H1 (cell line): ENCODE data around the gene ATE1. TPM values are rescaled to one million over a fixed set of nuclear protein-coding genes. Genes with fewer than 3 reads are reported as not detected.

Experiments used
- CTCF ChIA-PET: fragments of 300-600 bp; sonication (Branson Sonifier 250); formaldehyde crosslinking; loops from one replicate; lab custom pipeline; 2021; ENCODE audit not compliant: partially characterized antibody; lab: Charles Lee
- POLR2A ChIA-PET: fragments of 300-600 bp; sonication (Branson Sonifier 250); formaldehyde crosslinking; loops from one replicate; lab custom pipeline; 2021; ENCODE audit warnings: inconsistent platforms; ENCODE audit not compliant: partially characterized antibody; lab: Charles Lee
- DNase-seq, 2 experiments: peaks; one replicate each; pipeline versions ENCODE4 v3.0.0 to v3.0.0-alpha.2; 2010 to 2022; ENCODE audit warnings: low spot score in 2 of 2, low read depth in 1 of 2, mixed read lengths in 1 of 2
- FAIRE-seq: peaks from 2 replicates; lab custom pipeline; 2011; peaks lifted over from hg19 to GRCh38; lab: Jason Lieb, UNC
- H2AFZ ChIP-seq: 2 replicates; pipeline ENCODE4 v1.8.1; 2012; ENCODE audit warnings: low read length, inconsistent platforms
- H2AK5ac ChIP-seq: 2 replicates; pipeline ENCODE4 v1.6.1; 2013; ENCODE audit warnings: low read depth, low read length
- H2BK120ac ChIP-seq: replicated peaks from 2 replicates; pipeline ENCODE3; 2013; ENCODE audit warnings: low read depth, low read length, inconsistent platforms
- H2BK12ac ChIP-seq: 2 replicates; pipeline ENCODE4 v1.6.1; 2013; ENCODE audit warnings: low read depth, low read length
- H2BK15ac ChIP-seq: 2 replicates; pipeline ENCODE4 v1.6.1; 2013; ENCODE audit warnings: low read length
- H2BK20ac ChIP-seq: 2 replicates; pipeline ENCODE4 v1.6.1; 2013; ENCODE audit warnings: low read length
- H2BK5ac ChIP-seq: 2 replicates; pipeline ENCODE4 v1.6.1; 2013; ENCODE audit warnings: low read depth, low read length
- H3K14ac ChIP-seq: 2 replicates; pipeline ENCODE4 v1.6.1; 2013; ENCODE audit warnings: inconsistent platforms; ENCODE audit not compliant: insufficient read length
- H3K18ac ChIP-seq: 2 replicates; pipeline ENCODE4 v1.6.1; 2013; ENCODE audit warnings: low read length; ENCODE audit errors: extremely low read depth
- H3K23ac ChIP-seq: 2 replicates; pipeline ENCODE4 v1.6.1; 2013; ENCODE audit warnings: inconsistent platforms; ENCODE audit not compliant: insufficient read length
- H3K23me2 ChIP-seq: 2 replicates; pipeline ENCODE4 v1.6.1; 2013; ENCODE audit warnings: low read depth, low read length
- H3K27ac ChIP-seq: 2 replicates; pipeline ENCODE4 v1.6.1; 2011; ENCODE audit warnings: low read depth, low read length, inconsistent platforms
- H3K27me3 ChIP-seq, 4 experiments: replicated peaks in 1 of 4; 1 replicate in 1 of 4; 2 replicates in 3 of 4; pipeline versions ENCODE4 v1.6.1 to v1.8.1; 2011 to 2013; ENCODE audit warnings: low read length in 3 of 4, mild to moderate bottlenecking in 3 of 4, inconsistent platforms in 2 of 4, mixed read lengths in 2 of 4, moderate library complexity in 1 of 4; ENCODE audit not compliant: control insufficient read depth in 3 of 4, insufficient read depth in 3 of 4; ENCODE audit errors: extremely low read depth in 1 of 4
- H3K36me3 ChIP-seq, 4 experiments: 2 replicates each; pipeline versions ENCODE4 v1.6.1 to v1.8.1; 2011 to 2013; ENCODE audit warnings: mild to moderate bottlenecking in 4 of 4, low read length in 3 of 4, moderate library complexity in 2 of 4, control low read depth in 1 of 4, inconsistent platforms in 1 of 4; ENCODE audit not compliant: insufficient read depth in 4 of 4, control insufficient read depth in 2 of 4
- H3K4ac ChIP-seq: replicated peaks from 2 replicates; pipeline ENCODE3; 2013; ENCODE audit warnings: low read length, low read depth, mixed read lengths, inconsistent platforms; ENCODE audit not compliant: insufficient read length
- H3K4me1 ChIP-seq, 4 experiments: replicated peaks in 1 of 4; 1 replicate in 1 of 4; 2 replicates in 3 of 4; pipeline versions ENCODE4 v1.6.1 to v1.8.1; 2011 to 2013; ENCODE audit warnings: low read length in 3 of 4, inconsistent platforms in 2 of 4, mixed read lengths in 1 of 4; ENCODE audit not compliant: insufficient read depth in 4 of 4, control insufficient read depth in 3 of 4
- H3K4me2 ChIP-seq, 2 experiments: 2 replicates each; pipeline versions ENCODE4 v1.6.1 to v1.8.1; 2011 to 2013; ENCODE audit warnings: low read depth in 2 of 2, low read length in 2 of 2, control low read depth in 1 of 2, inconsistent platforms in 1 of 2, mild to moderate bottlenecking in 1 of 2; ENCODE audit not compliant: insufficient read depth in 1 of 2
- H3K4me3 ChIP-seq, 4 experiments: fragments of 200-600, 300-600 bp in 1 of 4; sonication (generic), shearing (Covaris generic), sonication (Bioruptor Twin) in 1 of 4; 2 replicates each; pipeline versions ENCODE4 v1.5.1 to v1.8.1; 2011 to 2016; ENCODE audit warnings: low read length in 4 of 4, low read depth in 3 of 4, control low read depth in 2 of 4, inconsistent platforms in 2 of 4, mild to moderate bottlenecking in 2 of 4, mixed read lengths in 1 of 4, moderate library complexity in 1 of 4; ENCODE audit not compliant: insufficient read depth in 2 of 4; ENCODE audit errors: extremely low read depth in 1 of 4
- H3K56ac ChIP-seq: replicated peaks from 2 replicates; pipeline ENCODE3; 2013; ENCODE audit warnings: low read depth, mild to moderate bottlenecking, mixed read lengths, low read length, inconsistent platforms; ENCODE audit not compliant: insufficient read length
- H3K79me1 ChIP-seq: 2 replicates; pipeline ENCODE4 v1.6.1; 2013; ENCODE audit warnings: low read depth, low read length, control low read depth
- H3K79me2 ChIP-seq, 2 experiments: 2 replicates each; pipeline versions ENCODE4 v1.6.1 to v1.8.1; 2012 to 2013; ENCODE audit warnings: low read length in 2 of 2, mild to moderate bottlenecking in 2 of 2, inconsistent platforms in 1 of 2; ENCODE audit not compliant: insufficient read depth in 2 of 2, control insufficient read depth in 1 of 2
- H3K9ac ChIP-seq, 4 experiments: replicated peaks in 1 of 4; 1 replicate in 1 of 4; 2 replicates in 3 of 4; pipeline versions ENCODE4 v1.6.1 to v1.8.1; 2011 to 2013; ENCODE audit warnings: low read depth in 3 of 4, low read length in 3 of 4, control low read depth in 2 of 4, mild to moderate bottlenecking in 2 of 4, moderate library complexity in 2 of 4, inconsistent platforms in 1 of 4; ENCODE audit errors: extremely low read depth in 1 of 4
- H3K9me3 ChIP-seq, 2 experiments: 2 replicates each; pipeline versions ENCODE4 v1.6.1 to v1.8.1; 2012 to 2013; ENCODE audit warnings: mild to moderate bottlenecking in 2 of 2, moderate library complexity in 2 of 2, control low read depth in 1 of 2, inconsistent platforms in 1 of 2, low read depth in 1 of 2, low read length in 1 of 2, mixed read lengths in 1 of 2; ENCODE audit not compliant: insufficient read depth in 2 of 2
- H4K20me1 ChIP-seq, 2 experiments: replicated peaks in 1 of 2; 2 replicates each; pipeline versions ENCODE3 to v1.8.1; 2011 to 2013; ENCODE audit warnings: inconsistent platforms in 2 of 2, low read length in 2 of 2, mild to moderate bottlenecking in 1 of 2; ENCODE audit not compliant: insufficient read depth in 2 of 2, control insufficient read depth in 1 of 2
- H4K5ac ChIP-seq: 2 replicates; pipeline ENCODE4 v1.6.1; 2013; ENCODE audit warnings: low read length, low read depth, mixed read lengths, inconsistent platforms; ENCODE audit not compliant: insufficient read length
- H4K8ac ChIP-seq: 2 replicates; pipeline ENCODE4 v1.8.0; 2013; ENCODE audit warnings: mild to moderate bottlenecking, moderate library complexity, low read length, inconsistent platforms; ENCODE audit not compliant: insufficient read depth; ENCODE audit errors: extremely low read depth
- H4K91ac ChIP-seq: replicated peaks from 2 replicates; pipeline ENCODE3; 2013; ENCODE audit warnings: low read length, mixed read lengths, inconsistent platforms; ENCODE audit not compliant: insufficient read length
- ASH2L ChIP-seq: fragments of 200-600, 300-600 bp; sonication (generic); IDR thresholded peaks from one replicate; pipeline ENCODE4 v1.7.1; 2017; ENCODE audit warnings: low read length
- MAFK ChIP-seq: IDR thresholded peaks from 2 replicates; pipeline ENCODE4 v1.6.1; 2012; ENCODE audit warnings: low read depth, mild to moderate bottlenecking, improper control_type of control experiment, low read length
- TCF12 ChIP-seq: IDR thresholded peaks from 2 replicates; pipeline ENCODE4 v1.6.1; 2011; ENCODE audit warnings: low read depth, mild to moderate bottlenecking, low read length
- WGBS, 2 experiments: shearing (Covaris generic) in 1 of 2; methylation state at CpG; one replicate each; pipeline versions ENCODE4 v1.1.6 to v1.1.7; 2013 to 2015; ENCODE audit warnings: low lambda C conversion rate in 2 of 2, mixed read lengths in 2 of 2, inconsistent platforms in 1 of 2, low coverage in 1 of 2, missing lambda C conversion rate in 1 of 2; ENCODE audit not compliant: insufficient replicate concordance in 2 of 2, insufficient coverage in 1 of 2, insufficient read length in 1 of 2; ENCODE audit errors: extremely low coverage in 1 of 2, missing lambda C conversion rate in 1 of 2; 5-methylcytosine and 5-hydroxymethylcytosine counted together
- polyA plus RNA-seq, 7 experiments: library from polyadenylated mRNA; depleted of rRNA in 3 of 7; stranded (reverse) in 5 of 7; unstranded in 2 of 7; fragments of >200 nt in 5 of 7; fragments of 200-250 nt in 2 of 7; gene quantifications; 1 replicate in 5 of 7; 2 replicates in 1 of 7; 4 replicates in 1 of 7; pipeline versions ENCODE4 v1.2.1 to v1.2.3, GENCODE V29; 2011 to 2013; ENCODE audit warnings: missing spikeins in 2 of 7, mixed read lengths in 2 of 7
- total RNA-seq: library from RNA; stranded (reverse); fragmentation: NEBNext Ultra II Directional; extraction: Animal tissue kit (Norgen Biotek cat#: 25700); gene quantifications from 2 replicates; pipeline ENCODE4 v1.2.1, GENCODE V29; 2021

Gene ATE1
- total and polyA plus RNA-seq, 2 of the 8 experiments (the other 6 are each of a cell fraction or from before 2014, with no cell fraction given), result 8.8 to 26.9 TPM

- Histone ChIP-seq H3K18ac (no peak overlapping the region; the same call in 1 of the 2 replicates), H2BK120ac (peak overlapping the region; percentile 88), H2BK5ac (no peak overlapping the region), H3K14ac (no peak overlapping the region), H3K79me2 (no peaks in the 10 kb centered on the region), H3K4me1 (peaks cover 9 to 18% (median 18%) of the 10 kb centered on the region in 4 experiments; a peak in 5 of 7 replicates), H3K4me2 (peak overlapping the region; percentile 24 to 46; a peak in 3 of 4 replicates), H3K23ac (no peak overlapping the region), H4K20me1 (no peaks in the 10 kb centered on the region), H4K5ac (no peak overlapping the region), H3K4me3 (peak overlapping the region in 1 of 4 experiments; percentile 5; a peak in 2 of 8 replicates), H4K91ac (peak overlapping the region; percentile 51), H3K9me3 (peaks cover 0 to under 1% of the 10 kb centered on the region in 2 experiments; a peak in 1 of 4 replicates), H2AFZ (no peak overlapping the region), H2BK12ac (no peak overlapping the region; the same call in 1 of the 2 replicates), H2AK5ac (no peak overlapping the region), H3K27me3 (no peaks in the 10 kb centered on the region), H3K9ac (no peak overlapping the region), H2BK15ac (no peak overlapping the region), H3K79me1 (no peaks in the 10 kb centered on the region), H3K4ac (no peak overlapping the region), H3K23me2 (0 out of 2 replicates have a peak, but pooled peaks cover 2% of the 10 kb centered on the region), H3K36me3 (no peaks in the 10 kb centered on the region), H2BK20ac (no peak overlapping the region), H3K27ac (no peak overlapping the region), H3K56ac (no peak overlapping the region), H4K8ac (no peak overlapping the region)
- WGBS, 2 experiments, result 42% methylated on average over 15 of the region's 15 CpGs; no CpG with 5 or more reads in 1 of the 2 experiments
- ChIA-PET CTCF (interaction anchor here (1.0 to 5.2 kb wide), 3 partner anchors 13 to 83 kb away, joined by 3 to 33 read pairs (median 4); no protein-coding TSS in a partner anchor), POLR2A (no interaction called here)
- peak; percentile 60 for FAIRE-seq
- no peak for DNase-seq
- TF ChIP-seq MAFK (no peak), TCF12 (no peak), ASH2L (no peak)
Observed at GRCh38 chr10:121708728-121709674, 218.8 kb downstream of the ATE1 start.
